ENCODE measurements around the gene MRPL9.

The MRPL9 gene

GRCh38 chr1:151729157-151729965, 33.9 kb downstream of the MRPL9 start:
- no peak overlapping the region for H3K4me3 ChIP-seq (ENCODE audit: low read depth, low read length)
- no peak for DNase-seq (ENCODE audit: low read depth)
- TF ChIP-seq POLR2A (IDR thresholded peaks at IDR 0.05; ENCODE audit: extremely low read depth, insufficient read length), result no peak

- DNase-seq (ENCODE audit: low read depth), result no peak
- TF ChIP-seq CTCF (IDR thresholded peaks at IDR 0.05; ENCODE audit: low read depth, low read length), result no peak
- no peak for TF ChIP-seq MAX (IDR thresholded peaks at IDR 0.05; ENCODE audit: low read depth, low read length)
- no peak for TF ChIP-seq MYC (IDR thresholded peaks at IDR 0.05; ENCODE audit: low read depth, low read length)
- no peak for TF ChIP-seq POLR2A (IDR thresholded peaks at IDR 0.05; ENCODE audit: extremely low read depth, insufficient read length)
- no peak overlapping the region for H3K4me3 ChIP-seq (ENCODE audit: low read depth, low read length)
Measured at GRCh38 chr1:151728151-151729054, 34.9 kb downstream of the MRPL9 start.

- DNase-seq (ENCODE audit: low read depth), result no peak
- TF ChIP-seq CTCF (IDR thresholded peaks at IDR 0.05; ENCODE audit: low read depth, low read length) (no peak), POLR2A (IDR thresholded peaks at IDR 0.05; ENCODE audit: extremely low read depth, insufficient read length) (no peak), MYC (IDR thresholded peaks at IDR 0.05; ENCODE audit: low read depth, low read length) (no peak), MAX (IDR thresholded peaks at IDR 0.05; ENCODE audit: low read depth, low read length) (no peak)
- no peak overlapping the region for H3K4me3 ChIP-seq (ENCODE audit: low read depth, low read length)
Measured at GRCh38 chr1:151723726-151724370, 39.4 kb downstream of the MRPL9 start.

- no peak overlapping the region for H3K4me3 ChIP-seq (ENCODE audit: low read depth, low read length)
- no peak for TF ChIP-seq MAX (IDR thresholded peaks at IDR 0.05; ENCODE audit: low read depth, low read length)
- TF ChIP-seq MYC (IDR thresholded peaks at IDR 0.05; ENCODE audit: low read depth, low read length), result no peak
- no peak for TF ChIP-seq CTCF (IDR thresholded peaks at IDR 0.05; ENCODE audit: low read depth, low read length)
- no peak for TF ChIP-seq POLR2A (IDR thresholded peaks at IDR 0.05; ENCODE audit: extremely low read depth, insufficient read length)
- DNase-seq (ENCODE audit: low read depth), result no peak
Measured at GRCh38 chr1:151721788-151722510, 41.3 kb downstream of the MRPL9 start.

GRCh38 chr1:151720974-151721787, 42.1 kb downstream of the MRPL9 start, which contains the start of gene RIIAD1:
Gene RIIAD1 (plus strand): TSS chr1:151721522. CDS start chr1:151721537, 15 bp downstream.
- TF ChIP-seq CTCF (IDR thresholded peaks at IDR 0.05; ENCODE audit: low read depth, low read length), result no peak
- TF ChIP-seq MAX (IDR thresholded peaks at IDR 0.05; ENCODE audit: low read depth, low read length), result no peak
- no peak for TF ChIP-seq MYC (IDR thresholded peaks at IDR 0.05; ENCODE audit: low read depth, low read length)
- no peak for TF ChIP-seq POLR2A (IDR thresholded peaks at IDR 0.05; ENCODE audit: extremely low read depth, insufficient read length)
- DNase-seq (ENCODE audit: low read depth), result peak; percentile 12
- H3K4me3 ChIP-seq (ENCODE audit: low read depth, low read length), result no peak within 1 kb of the TSS
